SU-DHL-6 (cell line): ENCODE measurements around the gene MYLK4.

Source experiments
- H2AFZ ChIP-seq: fragments of 200-600 bp; sonication (generic); 2 replicates; pipeline ENCODE4 v1.6.1; 2014; ENCODE audit warnings: low read depth, mild to moderate bottlenecking, moderate library complexity, mixed read lengths, antibody characterized with exemption, low read length; ENCODE audit not compliant: severe bottlenecking
- H3F3A ChIP-seq: fragments of 200-600 bp; shearing (Covaris generic); 2 replicates; pipeline ENCODE4 v1.6.0; 2016; ENCODE audit warnings: antibody characterized with exemption, mild to moderate bottlenecking; ENCODE audit not compliant: insufficient read depth
- H3K27ac ChIP-seq: fragments of 200-600 bp; sonication (generic); 2 replicates; pipeline ENCODE4 v1.5.1; 2016; ENCODE audit warnings: low read depth, mild to moderate bottlenecking, low read length, moderate library complexity, mixed read lengths
- H3K27me3 ChIP-seq: fragments of 200-600 bp; sonication (generic), shearing (Covaris generic); 2 replicates; pipeline ENCODE4 v1.6.0; 2014; ENCODE audit warnings: mild to moderate bottlenecking, low read length
- H3K36me3 ChIP-seq: fragments of 200-600 bp; sonication (generic); 2 replicates; pipeline ENCODE4 v1.6.1; 2014; ENCODE audit warnings: mild to moderate bottlenecking, low read length, mixed read lengths
- H3K4me2 ChIP-seq: fragments of 300-600, 200-600 bp; shearing (Covaris generic), sonication (generic); 2 replicates; pipeline ENCODE4 v1.6.0; 2014; ENCODE audit warnings: low read length, low read depth, mild to moderate bottlenecking; ENCODE audit not compliant: poor library complexity, severe bottlenecking
- H3K4me3 ChIP-seq: fragments of 200-600 bp; sonication (generic); 2 replicates; pipeline ENCODE4 v1.5.1; 2014; ENCODE audit warnings: antibody characterized with exemption, low read length, mild to moderate bottlenecking, mixed read lengths; ENCODE audit not compliant: insufficient read depth, poor library complexity, severe bottlenecking
- H3K79me2 ChIP-seq: fragments of 200-600 bp; sonication (generic); 2 replicates; pipeline ENCODE4 v1.6.1; 2014; ENCODE audit warnings: mild to moderate bottlenecking, low read length, moderate library complexity; ENCODE audit not compliant: insufficient read depth
- H3K9ac ChIP-seq: fragments of 200-600 bp; sonication (generic); 2 replicates; pipeline ENCODE4 v1.7.0; 2014; ENCODE audit warnings: mild to moderate bottlenecking, low read length
- H3K9me2 ChIP-seq: fragments of 200-600 bp; sonication (generic); replicated peaks from 2 replicates; pipeline ENCODE4 v1.6.1; 2014; ENCODE audit warnings: low read length; ENCODE audit not compliant: insufficient read depth
- H3K9me3 ChIP-seq: fragments of 200-600 bp; sonication (generic); 2 replicates; pipeline ENCODE4 v1.6.1; 2014; ENCODE audit warnings: low read length, mixed read lengths; ENCODE audit not compliant: insufficient read depth
- H4K20me1 ChIP-seq: fragments of 200-600 bp; sonication (generic); 2 replicates; pipeline ENCODE4 v1.6.1; 2014; ENCODE audit warnings: low read depth, mild to moderate bottlenecking, antibody characterized with exemption, low read length, moderate library complexity, mixed read lengths
- CTCF ChIP-seq: fragments of 200-600 bp; sonication (generic); IDR thresholded peaks from one replicate; pipeline ENCODE4 v1.5.1; 2017; ENCODE audit warnings: antibody characterized with exemption, mild to moderate bottlenecking, low read length, moderate library complexity; ENCODE audit not compliant: insufficient read depth, poor library complexity, severe bottlenecking
- EZH2phosphoT487 ChIP-seq: fragments of 200-600 bp; sonication (generic), shearing (Covaris generic); conservative IDR thresholded peaks from 2 replicates; pipeline ENCODE4 v1.6.1; 2018; ENCODE audit warnings: mild to moderate bottlenecking, antibody characterized with exemption, low read length, moderate library complexity, mixed read lengths

The MYLK4 gene

GRCh38 chr6:2705256-2705655 lies 45.5 kb downstream of the MYLK4 start:
- Histone ChIP-seq H3K4me2 (no peak overlapping the region), H3K79me2 (no peaks in the 10 kb centered on the region), H3K9me3 (peaks cover 11% of the 10 kb centered on the region; the same call in 1 of the 2 replicates), H2AFZ (no peak overlapping the region), H3K27ac (no peak overlapping the region), H3F3A (no peaks in the 10 kb centered on the region), H3K9me2 (no peaks in the 10 kb centered on the region), H3K9ac (no peak overlapping the region), H4K20me1 (no peaks in the 10 kb centered on the region), H3K27me3 (no peaks in the 10 kb centered on the region), H3K4me3 (no peak overlapping the region), H3K36me3 (no peaks in the 10 kb centered on the region)
- TF ChIP-seq CTCF (no peak), EZH2phosphoT487 (no peak)

- Histone ChIP-seq H3K27me3 (no peaks in the 10 kb centered on the region), H3K9me3 (no peaks in the 10 kb centered on the region), H3K36me3 (no peaks in the 10 kb centered on the region), H3K9me2 (no peaks in the 10 kb centered on the region), H3K4me2 (no peak overlapping the region), H2AFZ (no peak overlapping the region), H4K20me1 (no peaks in the 10 kb centered on the region), H3K9ac (no peak overlapping the region), H3F3A (no peaks in the 10 kb centered on the region), H3K79me2 (no peaks in the 10 kb centered on the region), H3K27ac (no peak overlapping the region), H3K4me3 (no peak overlapping the region)
- TF ChIP-seq EZH2phosphoT487 (no peak), CTCF (no peak)
Measured at GRCh38 chr6:2697291-2697690, 53.4 kb downstream of the MYLK4 start.

GRCh38 chr6:2695454-2696095 lies 55.1 kb downstream of the MYLK4 start:
- no peak overlapping the region for H2AFZ ChIP-seq
- no peaks in the 10 kb centered on the region for H4K20me1 ChIP-seq
- H3K9me3 ChIP-seq, result no peaks in the 10 kb centered on the region
- H3K4me2 ChIP-seq, result no peak overlapping the region
- H3K27me3 ChIP-seq, result no peaks in the 10 kb centered on the region
- TF ChIP-seq EZH2phosphoT487 (no peak), CTCF (peak; percentile 28)
- H3K9me2 ChIP-seq, result no peaks in the 10 kb centered on the region
- no peaks in the 10 kb centered on the region for H3K79me2 ChIP-seq
- no peak overlapping the region for H3K27ac ChIP-seq
- H3K9ac ChIP-seq, result no peak overlapping the region
- no peaks in the 10 kb centered on the region for H3F3A ChIP-seq
- no peaks in the 10 kb centered on the region for H3K36me3 ChIP-seq
- no peak overlapping the region for H3K4me3 ChIP-seq
